Stomach (tissue), 9 donors: ENCODE measurements around the gene ANKRD44. TPM values are rescaled to one million over a fixed set of nuclear protein-coding genes. Genes with fewer than 3 reads are reported as not detected.
A peak's percentile ranks its signal among the peaks of the same experiment; 100 is the strongest.

Experiments
- DNase-seq, 2 donors: peaks; one replicate each; pipeline versions ENCODE4 v3.0.0 to v3.0.0-alpha.2; 2013 to 2019
- H3K27ac ChIP-seq, 5 donors: fragments of 200-600 bp in 4 of 5; sonication (generic) in 4 of 5; one replicate each; pipeline ENCODE4 v1.5.1; 2013 to 2019; ENCODE audit warnings: mild to moderate bottlenecking in 1 of 5, moderate library complexity in 1 of 5
- H3K27me3 ChIP-seq, 3 donors: fragments of 200-600 bp; sonication (generic); one replicate each; pipeline ENCODE4 v1.5.1; 2017 to 2019; ENCODE audit warnings: mixed run types in 1 of 3
- H3K36me3 ChIP-seq, 4 donors: fragments of 200-600 bp; sonication (generic); 1 replicate in 3 of 4; 2 replicates in 1 of 4; pipeline ENCODE4 v1.5.1; 2016 to 2019
- H3K4me1 ChIP-seq, 4 donors: fragments of 200-600 bp; sonication (generic); one replicate each; pipeline ENCODE4 v1.5.1; 2016 to 2019
- H3K4me3 ChIP-seq, 4 donors: fragments of 200-600 bp; sonication (generic) in 3 of 4; one replicate each; pipeline ENCODE4 v1.5.1; 2016 to 2019; ENCODE audit warnings: mild to moderate bottlenecking in 1 of 4
- H3K9me3 ChIP-seq, 4 donors: fragments of 200-600 bp; sonication (generic); one replicate each; pipeline ENCODE4 v1.5.1; 2016 to 2019
- EP300 ChIP-seq: sonication (generic); formaldehyde crosslinking; IDR thresholded peaks from one replicate; pipeline ENCODE4 v1.6.1; 2017; ENCODE audit warnings: antibody characterized with exemption
- POLR2A ChIP-seq, 4 donors: fragments of 450-650 bp; IDR thresholded peaks; one replicate each; pipeline ENCODE4 v1.6.1; 2016; ENCODE audit warnings: antibody characterized with exemption in 4 of 4, control low read depth in 2 of 4, mild to moderate bottlenecking in 1 of 4, moderate library complexity in 1 of 4
- POLR2AphosphoS5 ChIP-seq, 3 donors: sonication (generic); formaldehyde crosslinking; IDR thresholded peaks; one replicate each; pipeline ENCODE4 v1.6.1; 2016; ENCODE audit warnings: antibody characterized with exemption in 3 of 3
- WGBS, 5 donors: extraction: QIAGEN DNeasy Blood & Tissue Kit in 3 of 5; methylation state at CpG; one replicate each; pipeline versions ENCODE4 v1.1.5 to v1.1.7; 2013 to 2018; 5-methylcytosine and 5-hydroxymethylcytosine counted together
- intact Hi-C: fragments of 100-400 bp; cut with DNase I; formaldehyde crosslinking; loops from one replicate; pipeline ENCODE4 v1.15.1; 2023; ENCODE audit warnings: low total_unique reads
- polyA plus RNA-seq, 3 donors: library from polyadenylated mRNA; stranded (reverse); fragments of 200-250 nt; gene quantifications; one replicate each; pipeline ENCODE4 v1.2.3, GENCODE V29; 2013
- total RNA-seq, 5 donors: library from RNA; depleted of rRNA; stranded (reverse); fragments of >200 nt; gene quantifications; one replicate each; pipeline versions ENCODE4 v1.1.0 to v1.2.3, GENCODE V29; 2014 to 2016
- TF ChIP-seq, protein P1 (sequence below), 7 experiments: fragments of 450-650 bp in 4 of 7; fragments of 200-600 bp in 3 of 7; sonication (generic) in 3 of 7; IDR thresholded peaks; one replicate each; pipeline ENCODE4 v1.5.1; 2016 to 2019; ENCODE audit warnings: antibody characterized with exemption in 7 of 7, control low read depth in 2 of 7, mild to moderate bottlenecking in 1 of 7
- donor health status: healthy with polysubstance abuse.
- donor health status: Bipolar disorder and iron deficiency.
- donor health status: healthy.

The ANKRD44 gene
- total and polyA plus RNA-seq, 8 donors: 1.2 to 58.4 (median 7.0) TPM

GRCh38 chr2:197031803-197032202 is 278.8 kb downstream of the ANKRD44 start:
- Histone ChIP-seq H3K36me3 (peaks cover 0 to 10% (median 7%) of the 10 kb centered on the region in 4 donors), H3K4me1 (peaks cover 0 to 21% (median 5%) of the 10 kb centered on the region in 4 donors), H3K27ac (no peak overlapping the region)

GRCh38 chr2:197030090-197030489 is 280.5 kb downstream of the ANKRD44 start:
- DNase-seq: peak in 1 of 2 donors; percentile 31
- TF ChIP-seq, protein P1, sequence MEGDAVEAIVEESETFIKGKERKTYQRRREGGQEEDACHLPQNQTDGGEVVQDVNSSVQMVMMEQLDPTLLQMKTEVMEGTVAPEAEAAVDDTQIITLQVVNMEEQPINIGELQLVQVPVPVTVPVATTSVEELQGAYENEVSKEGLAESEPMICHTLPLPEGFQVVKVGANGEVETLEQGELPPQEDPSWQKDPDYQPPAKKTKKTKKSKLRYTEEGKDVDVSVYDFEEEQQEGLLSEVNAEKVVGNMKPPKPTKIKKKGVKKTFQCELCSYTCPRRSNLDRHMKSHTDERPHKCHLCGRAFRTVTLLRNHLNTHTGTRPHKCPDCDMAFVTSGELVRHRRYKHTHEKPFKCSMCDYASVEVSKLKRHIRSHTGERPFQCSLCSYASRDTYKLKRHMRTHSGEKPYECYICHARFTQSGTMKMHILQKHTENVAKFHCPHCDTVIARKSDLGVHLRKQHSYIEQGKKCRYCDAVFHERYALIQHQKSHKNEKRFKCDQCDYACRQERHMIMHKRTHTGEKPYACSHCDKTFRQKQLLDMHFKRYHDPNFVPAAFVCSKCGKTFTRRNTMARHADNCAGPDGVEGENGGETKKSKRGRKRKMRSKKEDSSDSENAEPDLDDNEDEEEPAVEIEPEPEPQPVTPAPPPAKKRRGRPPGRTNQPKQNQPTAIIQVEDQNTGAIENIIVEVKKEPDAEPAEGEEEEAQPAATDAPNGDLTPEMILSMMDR (IDR thresholded peaks at IDR 0.05): no peak
- TF ChIP-seq EP300: no peak
- H3K27ac ChIP-seq: no peak overlapping the region
- peaks cover 0 to 13% (median 8%) of the 10 kb centered on the region in 4 donors for H3K36me3 ChIP-seq
- WGBS, 5 donors: 72 to 95% (median 76%) methylated on average over 3 of the region's 3 CpGs
- H3K4me3 ChIP-seq: no peak overlapping the region
- H3K4me1 ChIP-seq: peaks cover 0 to 15% (median 3%) of the 10 kb centered on the region in 4 donors
- intact Hi-C loops: no loop called here
- H3K9me3 ChIP-seq: no peaks in the 10 kb centered on the region
- no peaks in the 10 kb centered on the region for H3K27me3 ChIP-seq

More at GRCh38 chr2:197031803-197032202, 278.8 kb downstream of the ANKRD44 start:
- Histone ChIP-seq H3K9me3 (no peaks in the 10 kb centered on the region), H3K27me3 (no peaks in the 10 kb centered on the region), H3K4me3 (no peak overlapping the region)
- DNase-seq: no peak
- intact Hi-C loops: no loop called here
- TF ChIP-seq, protein P1 (IDR thresholded peaks at IDR 0.05): no peak
- TF ChIP-seq POLR2A (IDR thresholded peaks at IDR 0.05): no peak
- TF ChIP-seq POLR2AphosphoS5 (IDR thresholded peaks at IDR 0.05): no peak
- TF ChIP-seq EP300: no peak

DNA sequence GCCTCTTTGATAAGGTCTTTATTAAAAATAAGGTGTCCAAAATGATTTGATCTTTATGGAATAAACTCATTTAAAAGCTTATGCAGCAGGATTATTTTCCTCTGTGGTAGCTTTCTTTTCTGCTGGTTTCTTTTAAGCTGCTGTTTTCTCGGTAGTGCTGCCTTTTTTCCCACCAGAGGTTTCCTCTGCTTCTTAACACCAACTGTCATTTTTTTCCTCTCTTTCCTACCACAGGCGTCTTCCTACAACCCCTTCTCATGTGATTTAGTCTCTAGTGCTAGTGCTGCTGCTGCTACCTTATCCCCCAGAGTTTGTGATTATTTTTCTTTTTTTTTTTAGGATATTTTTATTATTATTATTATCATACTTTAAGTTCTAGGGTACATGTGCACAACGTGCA is 281.9 kb downstream of the ANKRD44 start:
- WGBS, 5 donors: 76 to 98% (median 93%) methylated on average over 3 of the region's 3 CpGs
- intact Hi-C loops: no loop called here

GRCh38 chr2:197028230-197028629 is 282.4 kb downstream of the ANKRD44 start:
- TF ChIP-seq POLR2AphosphoS5 (IDR thresholded peaks at IDR 0.05) (no peak), EP300 (no peak), POLR2A (IDR thresholded peaks at IDR 0.05) (no peak)
- TF ChIP-seq, protein P1 (IDR thresholded peaks at IDR 0.05): no peak
- intact Hi-C loops: no loop called here
- H3K27ac ChIP-seq: no peak overlapping the region
- no peak overlapping the region for H3K4me3 ChIP-seq
- no peaks in the 10 kb centered on the region for H3K9me3 ChIP-seq
- peaks cover 0 to 4% (median 0%) of the 10 kb centered on the region in 4 donors for H3K4me1 ChIP-seq
- WGBS, 5 donors: 64 to 70% (median 66%) methylated on average over 4 of the region's 4 CpGs
- peak in 1 of 2 donors; percentile 35 for DNase-seq
- H3K27me3 ChIP-seq: no peaks in the 10 kb centered on the region
- peaks cover 0 to 31% (median 26%) of the 10 kb centered on the region in 4 donors for H3K36me3 ChIP-seq

More for the DNA sequence above, 281.9 kb downstream of the ANKRD44 start:
- TF ChIP-seq POLR2AphosphoS5 (IDR thresholded peaks at IDR 0.05): no peak
- no peak for TF ChIP-seq POLR2A (IDR thresholded peaks at IDR 0.05)
- TF ChIP-seq, protein P1 (IDR thresholded peaks at IDR 0.05): no peak
- TF ChIP-seq EP300: no peak
- Histone ChIP-seq H3K4me3 (no peak overlapping the region), H3K4me1 (peaks cover 0 to 4% (median 0%) of the 10 kb centered on the region in 4 donors), H3K36me3 (peaks cover 0 to 27% (median 22%) of the 10 kb centered on the region in 4 donors), H3K9me3 (no peaks in the 10 kb centered on the region), H3K27me3 (no peaks in the 10 kb centered on the region), H3K27ac (no peak overlapping the region)
- no peak for DNase-seq
